ENCODE measurements around the gene SOCS3.

GRCh38 chr17:78364436-78365281, 4.8 kb upstream of the SOCS3 start:
- TF ChIP-seq EZH2 (IDR thresholded peaks at IDR 0.05; ENCODE audit: low read depth): no peak
- TF ChIP-seq, protein P1, sequence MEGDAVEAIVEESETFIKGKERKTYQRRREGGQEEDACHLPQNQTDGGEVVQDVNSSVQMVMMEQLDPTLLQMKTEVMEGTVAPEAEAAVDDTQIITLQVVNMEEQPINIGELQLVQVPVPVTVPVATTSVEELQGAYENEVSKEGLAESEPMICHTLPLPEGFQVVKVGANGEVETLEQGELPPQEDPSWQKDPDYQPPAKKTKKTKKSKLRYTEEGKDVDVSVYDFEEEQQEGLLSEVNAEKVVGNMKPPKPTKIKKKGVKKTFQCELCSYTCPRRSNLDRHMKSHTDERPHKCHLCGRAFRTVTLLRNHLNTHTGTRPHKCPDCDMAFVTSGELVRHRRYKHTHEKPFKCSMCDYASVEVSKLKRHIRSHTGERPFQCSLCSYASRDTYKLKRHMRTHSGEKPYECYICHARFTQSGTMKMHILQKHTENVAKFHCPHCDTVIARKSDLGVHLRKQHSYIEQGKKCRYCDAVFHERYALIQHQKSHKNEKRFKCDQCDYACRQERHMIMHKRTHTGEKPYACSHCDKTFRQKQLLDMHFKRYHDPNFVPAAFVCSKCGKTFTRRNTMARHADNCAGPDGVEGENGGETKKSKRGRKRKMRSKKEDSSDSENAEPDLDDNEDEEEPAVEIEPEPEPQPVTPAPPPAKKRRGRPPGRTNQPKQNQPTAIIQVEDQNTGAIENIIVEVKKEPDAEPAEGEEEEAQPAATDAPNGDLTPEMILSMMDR (conservative IDR thresholded peaks at IDR 0.05): no peak
